Measurements from ENCODE around the gene STK32B. TPM values are rescaled to one million over a fixed set of nuclear protein-coding genes. Genes with fewer than 3 reads are reported as not detected.

Gene STK32B
- total and polyA plus RNA-seq, 2 donors (not counting 3 experiments of a cell fraction or from before 2014, with no cell fraction given): 5.6 to 7.8 TPM

GRCh38 chr4:5037553-5038551 is 13.4 kb upstream of the STK32B start:
- H3K27me3 ChIP-seq (ENCODE audit: control insufficient read depth in 2 of 2, insufficient read depth in 2 of 2, low read length in 2 of 2): no peaks in the 10 kb centered on the region
- peak overlapping the region; percentile 88 for H3K27ac ChIP-seq (ENCODE audit: insufficient read depth, low read depth, low read length)
- no peak overlapping the region for H3K4me3 ChIP-seq (replicated peaks in 1 of 3; ENCODE audit: insufficient read depth in 1 of 3, low read depth in 1 of 3, low read length in 3 of 3)
- intact Hi-C loops (cut with micrococcal nuclease): loop anchor here (2.0 to 10.0 kb wide), 2 partner anchors 179 to 1237 kb away; partner anchors contain the start of gene MSX1
- H3K9me1 ChIP-seq (replicated peaks; ENCODE audit: control insufficient read depth, extremely low read depth, insufficient read depth, low read length): no peaks in the 10 kb centered on the region
- TSS peak; percentile 57 for BruUV-seq (replicated peaks)
- peak; percentile 97 for FAIRE-seq
- ChIA-PET CTCF (interaction anchor here (1.5 to 2.4 kb wide), 4 partner anchors 14 to 20 kb away, joined by 3 to 12 read pairs (median 6); partner anchors contain the start of gene STK32B), POLR2A (no interaction called here)
- H3K9me3 ChIP-seq (replicated peaks; ENCODE audit: control insufficient read depth, insufficient read depth, low read length): no peaks in the 10 kb centered on the region
- DNase-seq (ENCODE audit: low read depth, low spot score): peak; percentile 83
- no peaks in the 10 kb centered on the region for H4K20me1 ChIP-seq (replicated peaks; ENCODE audit: control insufficient read depth, extremely low read depth, insufficient read depth, low read length)
- dilution Hi-C loops (cut with MboI; ENCODE audit: extremely low pct_ligation_motif_present, low sequenced_read_pairs): no loop called here
- TF ChIP-seq POLR2AphosphoS5 (IDR thresholded peaks at IDR 0.05; ENCODE audit: insufficient read depth, low read depth, low read length) (peak; percentile 58), FOS (IDR thresholded peaks at IDR 0.05; ENCODE audit: borderline replicate concordance, insufficient read depth, low read length) (peak; percentile 91), JUN (IDR thresholded peaks at IDR 0.05; ENCODE audit: borderline replicate concordance, insufficient read depth, insufficient read length, low read depth) (peak; percentile 100), POLR2A (IDR thresholded peaks at IDR 0.05; ENCODE audit: low read depth, low read length) (no peak), CTCF (IDR thresholded peaks at IDR 0.05; ENCODE audit: extremely low read depth in 1 of 2, insufficient read depth in 1 of 2, low read depth in 1 of 2, low read length in 2 of 2) (no peak), MAX (IDR thresholded peaks at IDR 0.05; ENCODE audit: insufficient read depth, insufficient read length) (no peak), GATA2 (IDR thresholded peaks at IDR 0.05; ENCODE audit: insufficient read depth, insufficient read length, low read depth, low read length) (no peak)
- H2AFZ ChIP-seq (ENCODE audit: low read depth, low read length): peak overlapping the region; percentile 35
- peak overlapping the region; percentile 33 for H3K4me2 ChIP-seq (ENCODE audit: insufficient read depth, low read length)
- no peaks in the 10 kb centered on the region for H3K79me2 ChIP-seq (ENCODE audit: control insufficient read depth, insufficient read depth, low read length)
- H3K4me1 ChIP-seq (ENCODE audit: control insufficient read depth, extremely low read depth, insufficient read depth, low read length): peaks cover 43% of the 10 kb centered on the region
- no peaks in the 10 kb centered on the region for H3K36me3 ChIP-seq (ENCODE audit: control insufficient read depth in 2 of 2, extremely low read depth in 1 of 2, insufficient read depth in 2 of 2, low read length in 2 of 2)
- peak overlapping the region; percentile 37 for H3K9ac ChIP-seq (replicated peaks; ENCODE audit: extremely low read depth, insufficient read depth, low read length)

Data from endothelial cell of umbilical vein (primary cell).